BJ (cell line): ENCODE data around the gene NOS1AP. TPM values are rescaled to one million over a fixed set of nuclear protein-coding genes. Genes with fewer than 3 reads are reported as not detected.

Experiments used
- CTCF ChIA-PET: fragments of 350-600 bp; formaldehyde crosslinking; extraction: SDS; loops from one replicate; lab custom pipeline; 2021; ENCODE audit warnings: antibody characterized with exemption, inconsistent platforms; lab: Yijun Ruan, JAX
- POLR2A ChIA-PET: fragments of 300-600 bp; sonication (Branson Sonifier 250); formaldehyde crosslinking; extraction: SDS; loops from one replicate; lab custom pipeline; 2021; ENCODE audit warnings: antibody characterized with exemption; lab: Charles Lee
- DNase-seq: peaks from one replicate; pipeline ENCODE4 v3.0.0-alpha.2; 2011; ENCODE audit warnings: low read depth
- H3K27me3 ChIP-seq: 2 replicates; pipeline ENCODE4 v1.6.0; 2011; ENCODE audit warnings: low read length; ENCODE audit not compliant: control insufficient read depth, insufficient read depth
- H3K36me3 ChIP-seq: 2 replicates; pipeline ENCODE4 v1.5.1; 2011; ENCODE audit warnings: low read length; ENCODE audit not compliant: control insufficient read depth, insufficient read depth
- H3K4me3 ChIP-seq: 2 replicates; pipeline ENCODE4 v1.5.1; 2011; ENCODE audit warnings: low read depth, mild to moderate bottlenecking, control low read depth, low read length
- polyA plus RNA-seq: library from polyadenylated mRNA; depleted of rRNA; stranded (reverse); fragments of >200 nt; gene quantifications from 2 replicates; pipeline ENCODE4 v1.2.3, GENCODE V29; 2011
- TF ChIP-seq, protein P1 (sequence below): IDR thresholded peaks from 2 replicates; pipeline ENCODE4 v1.5.1; 2011; ENCODE audit warnings: low read depth, mild to moderate bottlenecking, control low read depth, inconsistent platforms, low read length, moderate library complexity; ENCODE audit not compliant: insufficient read depth

NOS1AP gene
- polyA plus RNA-seq, 1 experiment: 0.50 TPM

DNA sequence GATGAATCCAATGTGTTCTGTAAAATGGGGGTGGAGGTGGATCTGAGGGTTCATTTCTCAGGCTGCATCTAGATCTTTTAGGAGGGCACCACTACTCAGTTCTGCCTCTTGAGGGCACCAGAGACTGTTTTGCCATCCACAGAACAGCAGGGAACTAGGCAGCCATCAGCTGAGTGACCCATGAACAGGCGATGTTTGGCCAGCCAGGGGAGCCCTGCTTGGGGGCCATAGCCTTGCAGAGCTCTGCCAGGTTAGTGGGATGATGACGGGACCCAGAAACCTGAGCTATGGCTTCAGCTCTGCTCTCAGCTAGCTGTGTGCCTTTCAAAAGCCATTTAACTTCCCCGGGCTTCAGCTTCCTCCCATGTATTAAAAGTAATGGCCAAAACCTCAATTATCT is 13.4 kb upstream of the NOS1AP start:
- Histone ChIP-seq H3K36me3 (no peaks in the 10 kb centered on the region), H3K27me3 (peaks cover 3% of the 10 kb centered on the region; the same call in 1 of the 2 replicates), H3K4me3 (no peak overlapping the region)
- POLR2A ChIA-PET: no interaction called here
- CTCF ChIA-PET: interaction anchor here (0.6 to 2.0 kb wide), 54 partner anchors 9 to 744 kb away, joined by 3 to 61 read pairs (median 4); partner anchors contain the start of genes NOS1AP and OLFML2B
- DNase-seq: no peak
- TF ChIP-seq, protein P1, sequence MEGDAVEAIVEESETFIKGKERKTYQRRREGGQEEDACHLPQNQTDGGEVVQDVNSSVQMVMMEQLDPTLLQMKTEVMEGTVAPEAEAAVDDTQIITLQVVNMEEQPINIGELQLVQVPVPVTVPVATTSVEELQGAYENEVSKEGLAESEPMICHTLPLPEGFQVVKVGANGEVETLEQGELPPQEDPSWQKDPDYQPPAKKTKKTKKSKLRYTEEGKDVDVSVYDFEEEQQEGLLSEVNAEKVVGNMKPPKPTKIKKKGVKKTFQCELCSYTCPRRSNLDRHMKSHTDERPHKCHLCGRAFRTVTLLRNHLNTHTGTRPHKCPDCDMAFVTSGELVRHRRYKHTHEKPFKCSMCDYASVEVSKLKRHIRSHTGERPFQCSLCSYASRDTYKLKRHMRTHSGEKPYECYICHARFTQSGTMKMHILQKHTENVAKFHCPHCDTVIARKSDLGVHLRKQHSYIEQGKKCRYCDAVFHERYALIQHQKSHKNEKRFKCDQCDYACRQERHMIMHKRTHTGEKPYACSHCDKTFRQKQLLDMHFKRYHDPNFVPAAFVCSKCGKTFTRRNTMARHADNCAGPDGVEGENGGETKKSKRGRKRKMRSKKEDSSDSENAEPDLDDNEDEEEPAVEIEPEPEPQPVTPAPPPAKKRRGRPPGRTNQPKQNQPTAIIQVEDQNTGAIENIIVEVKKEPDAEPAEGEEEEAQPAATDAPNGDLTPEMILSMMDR: peak; percentile 95

GRCh38 chr1:162056579-162056978 is 12.9 kb upstream of the NOS1AP start:
- ChIA-PET POLR2A (interaction anchor here (0.8 kb wide), 1 partner anchor 15 kb away, joined by 3 read pairs; no protein-coding TSS in a partner anchor), CTCF (interaction anchor here (0.6 to 2.0 kb wide), 54 partner anchors 9 to 744 kb away, joined by 3 to 61 read pairs (median 4); partner anchors contain the start of genes NOS1AP and OLFML2B)
- H3K36me3 ChIP-seq: no peaks in the 10 kb centered on the region
- TF ChIP-seq, protein P1: no peak
- H3K27me3 ChIP-seq: peaks cover 3% of the 10 kb centered on the region; the same call in 1 of the 2 replicates
- H3K4me3 ChIP-seq: no peak overlapping the region
- DNase-seq: no peak

DNA sequence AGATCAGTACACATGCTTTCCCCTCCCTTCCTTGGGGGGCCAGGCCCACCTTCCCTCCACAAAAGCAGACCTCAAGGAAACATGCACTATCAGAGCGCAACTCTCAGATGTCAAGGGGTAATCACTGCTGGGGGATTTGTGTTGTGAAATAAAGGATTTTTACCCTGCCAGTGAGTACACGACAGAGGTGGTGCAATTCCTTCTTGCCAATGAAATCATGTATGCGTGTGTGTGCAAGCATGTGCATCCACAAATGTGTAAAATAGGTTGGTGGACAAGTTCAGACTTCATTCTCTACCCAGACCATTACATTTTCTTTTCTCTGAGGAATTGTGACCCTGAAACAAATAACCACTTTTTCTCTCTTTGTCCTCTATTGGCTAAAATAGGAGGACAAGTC is 9.8 kb upstream of the NOS1AP start:
- ChIA-PET POLR2A (no interaction called here), CTCF (interaction anchor here (1.2 to 1.7 kb wide), 2 partner anchors 267 to 332 kb away, joined by 3 to 5 read pairs; no protein-coding TSS in a partner anchor)
- Histone ChIP-seq H3K36me3 (no peaks in the 10 kb centered on the region), H3K27me3 (peaks cover 4% of the 10 kb centered on the region; the same call in 1 of the 2 replicates), H3K4me3 (no peak overlapping the region)
- TF ChIP-seq, protein P1: no peak
- DNase-seq: no peak

- Histone ChIP-seq H3K36me3 (no peaks in the 10 kb centered on the region), H3K27me3 (peaks cover 4% of the 10 kb centered on the region; the same call in 1 of the 2 replicates), H3K4me3 (no peak overlapping the region)
- no peak for DNase-seq
- TF ChIP-seq, protein P1: no peak
- ChIA-PET POLR2A (no interaction called here), CTCF (interaction anchor here (1.2 to 1.7 kb wide), 2 partner anchors 268 to 331 kb away, joined by 3 to 5 read pairs; no protein-coding TSS in a partner anchor)
These were observed 9.2 kb upstream of the NOS1AP start for GRCh38 chr1:162060314-162060713.

- H3K27me3 ChIP-seq: peaks cover 4% of the 10 kb centered on the region; the same call in 1 of the 2 replicates
- no peak overlapping the region for H3K4me3 ChIP-seq
- no peaks in the 10 kb centered on the region for H3K36me3 ChIP-seq
- TF ChIP-seq, protein P1: no peak
- CTCF ChIA-PET: interaction anchor here (0.8 to 2.0 kb wide), 4 partner anchors 26 to 214 kb away, joined by 3 to 10 read pairs (median 4); partner anchors contain the start of gene OLFML2B
- DNase-seq: peak; percentile 41
- POLR2A ChIA-PET: no interaction called here
These were observed 6.9 kb upstream of the NOS1AP start for GRCh38 chr1:162062542-162063015.
